Forelimb muscle (tissue), 1 donor: ENCODE data around the gene SMG1. TPM values are rescaled to one million over a fixed set of nuclear protein-coding genes. Genes with fewer than 3 reads are reported as not detected.
"Not testable (repeated sequence)": the region's sequence is repeated elsewhere in the genome, so short reads cannot be mapped to it uniquely, and the experiment has no call there.

ENCODE experiments used
- DNase-seq: peaks from one replicate; pipeline ENCODE4 v3.0.0-alpha.2; 2013; ENCODE audit warnings: low read depth
- polyA plus RNA-seq: library from polyadenylated mRNA; unstranded; fragments of 120-200 nt; gene quantifications from one replicate; pipeline ENCODE4 v1.2.1, GENCODE V29; 2013; ENCODE audit not compliant: insufficient read length

Gene SMG1
- polyA plus RNA-seq, 1 donor = 45.0 TPM

GRCh38 chr16:18933501-18933900, 7.3 kb upstream of the SMG1 start:
- DNase-seq = no peak

GRCh38 chr16:18932243-18932987, 6.2 kb upstream of the SMG1 start:
- no peak for DNase-seq

- DNase-seq = no peak
Observed at GRCh38 chr16:18931756-18932155, 5.5 kb upstream of the SMG1 start.

GRCh38 chr16:18930095-18930494, 3.9 kb upstream of the SMG1 start:
- not testable (repeated sequence) for DNase-seq

- not testable (repeated sequence) for DNase-seq
Observed at GRCh38 chr16:18928073-18928472, 1.9 kb upstream of the SMG1 start.

GRCh38 chr16:18925215-18925985, 808 bp downstream of the SMG1 start:
- DNase-seq = not testable (repeated sequence)

DNA sequence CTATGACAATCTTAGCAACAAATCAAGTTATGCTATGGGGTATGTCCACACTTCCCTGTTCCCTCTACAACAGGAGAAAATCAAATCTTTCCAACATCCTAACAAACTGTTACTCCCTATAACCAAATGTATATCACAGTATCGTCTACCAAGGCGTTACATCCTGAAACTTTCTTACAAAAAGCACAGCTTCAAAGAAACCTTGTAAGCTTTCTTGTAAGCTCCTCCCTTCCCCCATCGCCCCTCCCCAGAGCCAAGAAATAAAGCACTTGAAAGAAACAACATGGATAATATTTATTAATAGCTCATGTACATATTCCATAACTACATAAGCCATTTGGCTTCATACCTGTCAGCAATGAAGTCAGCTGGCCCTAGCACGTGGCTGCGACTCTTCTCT, 2.3 kb downstream of the SMG1 start:
- DNase-seq = not testable (repeated sequence)

DNA sequence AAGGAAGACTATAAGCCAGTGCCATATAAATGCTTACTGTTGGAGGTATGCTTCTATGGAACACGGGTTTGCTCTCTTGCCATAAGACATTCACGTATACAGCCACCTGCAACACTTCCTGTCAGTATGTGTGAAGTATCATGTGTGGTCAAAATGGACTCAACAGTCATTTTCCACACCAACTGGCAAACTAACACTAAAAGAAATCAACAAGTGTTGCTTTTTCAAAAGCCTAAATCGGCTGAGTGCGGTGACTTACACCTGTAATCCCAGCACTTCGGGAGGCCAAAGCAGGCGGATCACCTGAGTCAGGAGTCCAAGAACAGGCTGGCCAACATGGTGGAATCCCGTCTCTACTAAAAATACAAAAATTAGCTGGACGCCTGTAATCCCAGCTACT, 3.1 kb downstream of the SMG1 start:
- not testable (repeated sequence) for DNase-seq

DNA sequence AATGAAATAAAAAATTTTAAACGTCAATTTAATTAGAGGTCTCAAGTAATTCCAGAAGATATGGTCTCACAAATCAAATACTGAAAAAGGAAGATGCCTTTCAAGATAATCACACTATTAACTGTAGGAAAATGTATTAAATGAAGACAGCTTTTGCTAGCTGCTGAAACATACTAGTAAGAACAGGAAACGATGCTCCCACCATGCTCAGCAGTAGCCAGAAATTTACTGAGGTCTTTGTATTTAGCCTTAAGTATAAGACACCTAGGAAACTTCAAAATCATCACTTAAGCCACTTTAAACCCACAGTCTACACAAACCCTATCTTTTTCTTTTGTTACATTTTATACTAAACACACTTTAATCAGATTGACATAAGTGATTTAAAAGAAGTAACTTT, 16.6 kb downstream of the SMG1 start:
- DNase-seq = not testable (repeated sequence)

GRCh38 chr16:18908716-18909115, 17.5 kb downstream of the SMG1 start:
- not testable (repeated sequence) for DNase-seq

GRCh38 chr16:18902778-18903177, 23.4 kb downstream of the SMG1 start:
- not testable (repeated sequence) for DNase-seq

- not testable (repeated sequence) for DNase-seq
Observed at GRCh38 chr16:18902044-18902443, 24.2 kb downstream of the SMG1 start.

GRCh38 chr16:18901194-18901593, 25.0 kb downstream of the SMG1 start:
- not testable (repeated sequence) for DNase-seq

GRCh38 chr16:18884456-18884855, 41.8 kb downstream of the SMG1 start:
- DNase-seq = not testable (repeated sequence)

DNA sequence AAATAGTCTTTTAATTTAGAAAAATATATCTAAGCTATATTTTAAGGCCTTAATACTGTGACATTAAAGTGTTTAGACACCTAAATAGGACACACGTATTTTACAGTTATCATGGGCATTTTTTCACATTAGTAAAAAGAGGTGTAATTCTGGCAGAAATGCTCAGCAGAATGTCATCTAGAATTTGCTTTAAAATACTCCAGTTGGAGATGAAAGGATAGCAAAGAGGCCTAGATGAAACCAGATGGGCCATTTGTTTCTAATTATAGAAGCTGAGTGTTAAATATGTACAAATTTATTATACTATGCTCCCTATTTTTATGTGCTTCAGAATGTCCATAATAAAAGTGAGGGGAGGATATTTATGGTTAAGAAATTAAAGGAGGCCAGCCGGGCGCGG, 48.5 kb downstream of the SMG1 start:
- not testable (repeated sequence) for DNase-seq

GRCh38 chr16:18877259-18877658, 48.9 kb downstream of the SMG1 start:
- DNase-seq = not testable (repeated sequence)

DNA sequence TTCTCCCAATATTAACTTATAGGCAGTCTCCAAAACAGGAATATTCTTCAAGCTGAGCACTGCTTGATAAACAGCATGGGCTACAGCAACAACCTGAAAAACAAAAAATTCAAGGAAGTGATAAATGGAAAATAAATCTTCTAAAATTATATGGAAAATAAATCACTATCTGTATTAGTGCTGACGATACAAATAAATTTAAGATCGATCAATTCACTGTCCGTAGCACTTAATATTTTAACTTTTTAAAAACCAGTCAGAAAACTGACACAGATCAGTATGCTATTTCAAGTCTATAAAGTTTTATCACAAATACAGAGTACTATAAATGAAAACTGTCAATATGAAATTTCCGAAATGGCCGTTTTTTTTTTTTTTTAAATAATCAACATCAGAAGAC, 49.9 kb downstream of the SMG1 start:
- not testable (repeated sequence) for DNase-seq

DNA sequence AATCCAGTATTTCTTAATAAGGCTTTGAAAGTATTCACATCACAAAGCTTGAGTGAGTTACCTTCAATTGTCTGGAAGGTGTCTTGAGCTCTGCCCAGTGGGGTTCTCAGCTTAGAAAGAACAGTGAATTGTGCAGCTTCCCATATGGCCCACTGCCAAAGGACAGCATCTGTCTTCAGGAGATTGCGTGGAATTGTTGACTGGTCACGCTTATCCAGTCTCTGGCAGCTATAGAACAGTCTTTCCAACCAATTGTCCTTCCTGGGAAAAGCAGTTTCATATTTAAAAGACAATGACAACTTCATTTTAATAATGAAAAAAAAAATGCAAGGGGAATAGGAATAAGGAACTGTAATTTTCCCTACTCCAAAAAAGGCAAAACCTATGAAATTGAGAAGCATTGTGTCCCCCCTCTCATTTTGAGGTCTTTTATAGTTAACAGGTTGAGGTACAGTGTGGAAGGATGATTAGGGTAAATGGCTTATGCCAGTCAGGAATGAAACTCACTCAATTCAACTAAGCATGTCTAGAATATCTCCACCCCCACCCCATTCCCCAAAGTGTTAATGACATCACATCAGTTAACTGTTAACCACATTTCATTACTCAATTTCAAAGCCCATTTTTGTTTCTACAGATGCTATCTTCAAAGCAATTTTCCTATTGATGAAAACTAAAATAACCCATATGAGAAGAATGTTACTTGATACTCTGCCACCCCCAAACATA, 57.0 kb downstream of the SMG1 start:
- not testable (repeated sequence) for DNase-seq

- not testable (repeated sequence) for DNase-seq
Observed at GRCh38 chr16:18866277-18866823, 59.9 kb downstream of the SMG1 start.

DNA sequence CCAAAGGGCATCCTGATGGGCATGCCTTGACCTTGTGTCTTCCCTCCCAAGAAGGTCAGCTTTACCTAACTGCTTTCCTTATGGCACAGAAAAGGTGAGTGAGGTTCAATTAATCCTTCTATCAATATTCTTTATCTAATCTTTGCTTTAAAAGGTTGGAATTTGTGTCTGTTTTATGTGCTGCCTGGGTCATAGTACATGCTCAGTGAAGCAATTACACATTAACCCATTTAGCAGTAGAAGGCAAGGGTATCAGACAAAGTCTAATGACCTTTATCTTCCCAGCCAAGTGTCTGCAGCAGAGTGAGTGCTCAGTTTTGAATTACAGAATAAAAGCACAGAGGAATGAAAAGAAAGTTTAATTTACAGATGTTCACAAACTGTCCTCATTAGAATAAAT, 63.3 kb downstream of the SMG1 start:
- not testable (repeated sequence) for DNase-seq

DNA sequence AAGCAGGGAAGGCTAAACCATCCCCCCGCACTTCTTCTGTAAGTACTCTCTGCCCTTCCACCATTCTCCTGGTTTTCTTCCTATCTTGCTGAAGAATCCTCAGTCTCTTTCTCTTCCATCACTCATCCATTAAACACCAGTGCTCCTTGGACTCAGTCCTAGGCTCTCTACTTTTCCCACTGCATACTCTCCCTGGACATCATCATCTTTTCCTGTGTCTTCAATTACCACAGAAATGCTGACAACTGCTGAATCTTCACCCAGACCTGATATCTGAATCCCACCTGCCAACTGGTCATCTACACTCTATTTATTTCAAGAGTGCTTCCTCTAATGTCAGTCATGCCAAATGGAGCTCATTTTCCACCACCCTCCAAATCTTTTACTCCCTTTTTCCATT, 71.0 kb downstream of the SMG1 start:
- no peak for DNase-seq

DNA sequence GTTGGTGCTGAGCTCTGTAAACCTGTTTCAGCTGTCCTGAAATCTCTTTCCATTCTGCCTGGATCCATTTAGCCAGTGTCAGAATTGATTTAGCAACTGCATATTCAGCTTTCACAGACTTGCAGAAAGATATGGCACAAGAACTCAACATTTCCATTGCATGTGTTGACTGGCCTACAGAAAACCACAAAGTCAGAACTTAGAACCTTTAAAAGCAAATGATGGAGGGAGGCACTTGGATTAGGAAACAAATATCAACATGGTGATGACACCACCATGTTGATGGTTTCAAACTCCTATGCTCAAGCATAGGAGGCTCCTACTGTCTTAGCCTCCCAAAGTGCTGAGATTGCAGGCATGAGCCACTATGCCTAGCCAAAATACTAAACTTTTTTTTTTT, 72.5 kb downstream of the SMG1 start:
- no peak for DNase-seq
